ENCODE data around the gene DRC7.
A peak's percentile ranks its signal among the peaks of the same experiment; 100 is the strongest.

Gene DRC7

DNA sequence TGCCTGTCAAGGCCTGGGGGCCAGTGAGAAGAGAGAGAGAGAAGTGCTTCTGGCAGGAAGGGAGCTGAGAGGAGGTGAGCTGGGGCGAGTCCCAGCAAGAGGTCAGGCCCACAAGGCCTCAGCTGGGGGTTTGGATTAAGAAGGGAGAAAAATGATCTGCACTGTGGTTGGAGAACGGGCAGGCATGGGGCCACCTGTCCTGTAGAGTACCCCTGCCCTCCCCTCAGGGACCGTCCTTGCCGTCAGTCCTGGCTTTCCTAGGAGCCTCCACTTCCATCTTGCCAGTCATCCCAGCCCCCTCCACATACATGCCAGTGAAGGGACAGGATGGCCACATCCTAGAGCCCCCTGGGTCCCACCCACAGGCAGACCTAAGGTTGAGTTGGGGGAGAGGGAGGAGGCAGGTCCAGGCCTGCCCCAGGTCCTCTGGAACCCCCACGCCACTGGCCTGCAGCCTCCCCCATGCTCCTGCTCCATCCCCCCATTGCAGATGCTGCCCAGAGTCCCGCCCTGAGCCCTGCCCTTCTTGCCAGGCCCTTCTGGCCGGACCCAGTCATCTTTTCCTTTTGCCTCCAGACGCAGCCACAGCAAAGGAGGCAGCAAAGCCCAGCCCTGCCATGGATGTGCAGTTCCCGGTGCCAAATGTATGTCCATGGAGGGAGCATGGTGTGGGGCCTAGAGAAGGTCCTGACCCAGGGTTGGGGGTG lies 59.9 kb downstream of the DRC7 start:
- DNase-seq = no peak

DNA sequence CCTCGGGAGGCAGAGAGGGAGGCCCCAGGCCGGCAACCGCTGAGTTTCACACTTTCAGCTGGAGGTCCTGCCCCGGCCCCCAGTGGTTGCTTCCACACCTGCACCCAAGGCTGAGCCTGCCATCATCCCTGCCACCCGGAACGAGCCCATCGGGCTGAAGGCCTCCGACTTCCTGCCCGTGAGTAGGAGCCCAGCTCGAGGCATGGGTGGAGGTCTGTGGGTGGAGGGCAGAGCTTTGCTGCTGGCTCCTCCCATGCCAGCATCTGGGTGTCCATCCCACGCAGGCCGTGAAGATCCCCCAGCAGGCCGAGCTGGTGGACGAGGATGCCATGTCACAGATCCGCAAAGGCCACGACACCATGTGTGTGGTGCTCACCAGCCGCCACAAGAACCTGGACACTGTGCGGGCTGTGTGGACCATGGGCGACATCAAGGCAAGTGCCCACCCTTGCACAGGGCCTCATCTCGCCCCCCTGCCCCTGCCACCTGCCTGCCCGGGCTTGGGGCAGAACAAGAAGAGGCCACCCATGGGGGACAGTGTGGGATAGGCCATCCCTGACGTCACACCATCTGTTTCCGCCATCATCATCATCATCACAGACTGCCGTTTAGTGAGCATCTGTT lies 60.6 kb downstream of the DRC7 start:
- no peak for DNase-seq

DNA sequence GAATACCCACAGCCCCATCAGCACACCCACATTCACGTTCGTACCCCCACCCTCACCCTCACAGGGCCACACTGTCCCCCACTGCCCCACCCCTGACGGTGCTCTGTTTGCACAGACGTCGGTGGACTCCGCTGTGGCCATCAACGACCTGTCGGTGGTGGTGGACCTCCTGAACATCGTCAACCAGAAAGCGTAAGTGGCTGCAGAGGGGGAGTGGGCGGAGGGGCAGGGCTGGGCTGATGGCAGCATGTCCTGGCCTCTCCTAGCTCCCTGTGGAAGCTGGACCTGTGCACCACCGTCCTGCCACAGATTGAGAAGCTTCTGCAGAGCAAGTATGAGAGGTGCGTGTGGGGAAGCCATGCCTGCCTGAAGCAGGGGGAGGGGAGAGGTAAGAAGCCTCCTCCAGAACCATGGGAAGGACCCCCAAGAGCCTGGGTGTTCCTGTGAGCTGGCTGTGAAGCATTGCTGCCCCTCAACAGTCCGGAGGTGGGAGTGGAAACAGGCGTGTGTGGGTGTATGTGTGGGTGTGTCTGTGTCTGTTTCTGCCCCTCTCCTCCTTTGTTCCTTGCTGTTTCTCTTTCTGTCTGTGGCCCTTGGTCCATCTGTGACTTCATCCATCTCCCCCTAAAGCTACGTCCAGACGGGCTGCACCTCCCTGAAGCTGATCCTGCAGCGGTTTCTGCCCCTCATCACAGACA lies 61.3 kb downstream of the DRC7 start:
- no peak for DNase-seq

DNA sequence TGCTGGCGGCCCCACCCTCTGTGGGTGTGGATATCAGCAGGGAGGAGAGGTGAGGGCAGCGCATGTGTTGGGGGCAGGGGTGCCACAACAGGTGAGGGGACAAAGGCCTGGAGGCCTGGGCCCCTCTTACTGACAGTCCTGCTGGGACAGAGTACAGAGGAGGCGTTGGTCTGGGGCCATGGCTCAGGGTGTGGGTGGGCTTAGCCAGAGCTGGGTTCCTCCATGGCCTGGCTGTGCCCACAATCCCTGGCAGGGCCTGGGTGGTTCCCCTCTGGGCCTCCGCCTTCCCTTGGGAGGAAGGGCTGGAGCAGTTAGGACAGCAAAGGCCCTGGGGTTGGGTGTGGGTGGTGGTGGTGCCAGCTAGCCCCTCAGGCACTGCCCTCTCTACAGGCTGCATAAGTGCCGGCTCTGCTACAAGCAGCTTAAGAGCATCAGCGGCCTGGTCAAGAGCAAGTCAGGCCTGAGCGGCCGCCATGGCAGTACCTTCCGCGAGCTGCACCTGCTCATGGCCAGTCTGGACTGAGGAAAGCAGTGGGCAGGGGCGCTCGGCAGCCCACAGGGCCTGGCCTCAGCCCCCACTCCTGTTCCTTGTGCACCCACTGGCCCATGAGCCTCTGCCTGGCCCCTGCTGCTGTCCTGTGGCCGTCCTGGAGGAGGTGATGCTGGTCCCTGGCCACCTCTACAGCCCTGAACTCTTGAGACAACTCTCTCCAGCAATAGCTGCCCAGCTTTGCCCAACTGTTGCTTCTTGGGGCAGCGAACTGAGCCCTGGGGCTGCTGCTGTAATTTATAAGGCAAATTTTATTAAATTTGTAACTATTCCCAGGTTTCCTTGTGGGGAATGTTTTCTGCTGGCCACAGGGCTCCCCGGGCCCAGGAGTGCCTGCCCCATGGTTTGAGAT lies 62.1 kb downstream of the DRC7 start:
- no peak for DNase-seq

- peak in 1 of 2 experiments; percentile 44 for DNase-seq
Measured at GRCh38 chr16:57757326-57757786, 62.8 kb downstream of the DRC7 start.

GRCh38 chr16:57757883-57758282 lies 63.3 kb downstream of the DRC7 start:
- DNase-seq = no peak

DNA sequence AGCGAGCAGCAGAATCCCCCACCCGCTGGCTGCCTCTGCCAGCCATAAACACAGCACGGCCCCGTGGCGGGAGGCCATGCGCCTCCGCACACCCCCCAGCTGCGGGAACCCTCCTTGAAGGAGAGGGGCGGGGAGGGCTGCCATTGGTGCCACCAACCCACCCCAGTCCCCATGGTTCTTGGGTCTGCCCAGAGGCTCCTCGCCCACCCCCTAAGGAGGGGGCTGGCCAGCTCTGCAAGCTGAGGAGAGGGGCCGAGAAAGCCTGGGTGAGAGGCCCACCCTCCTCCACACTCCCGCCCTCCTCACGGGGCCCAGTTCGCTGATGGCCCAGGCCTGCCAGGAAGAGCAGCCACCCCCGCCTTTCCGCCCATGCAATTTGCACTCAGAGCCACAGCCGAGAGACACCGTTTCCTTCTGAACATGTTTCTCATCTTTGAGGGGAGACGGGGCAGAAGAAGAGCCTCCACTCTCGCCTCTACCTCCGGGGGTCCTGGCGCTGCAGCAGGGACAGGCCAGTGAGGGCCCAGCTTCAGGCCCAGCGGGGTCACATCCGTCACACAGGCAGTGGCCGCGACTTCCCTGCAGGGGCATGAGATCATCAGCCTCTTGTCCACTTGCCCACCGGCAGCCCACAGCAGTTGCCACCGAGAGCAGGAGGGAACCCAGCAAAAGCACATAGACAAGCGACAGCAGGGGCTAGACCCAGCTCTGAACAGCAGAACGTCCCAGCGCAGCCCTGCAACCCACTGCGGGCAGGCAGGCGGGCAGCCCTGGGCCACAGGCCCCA lies 63.9 kb downstream of the DRC7 start:
- no peak for DNase-seq

GRCh38 chr16:57759131-57759530 lies 64.5 kb downstream of the DRC7 start:
- DNase-seq = no peak

GRCh38 chr16:57759541-57760356 lies 65.1 kb downstream of the DRC7 start:
- no peak for DNase-seq

GRCh38 chr16:57760357-57761160 lies 66.0 kb downstream of the DRC7 start:
- no peak for DNase-seq

DNA sequence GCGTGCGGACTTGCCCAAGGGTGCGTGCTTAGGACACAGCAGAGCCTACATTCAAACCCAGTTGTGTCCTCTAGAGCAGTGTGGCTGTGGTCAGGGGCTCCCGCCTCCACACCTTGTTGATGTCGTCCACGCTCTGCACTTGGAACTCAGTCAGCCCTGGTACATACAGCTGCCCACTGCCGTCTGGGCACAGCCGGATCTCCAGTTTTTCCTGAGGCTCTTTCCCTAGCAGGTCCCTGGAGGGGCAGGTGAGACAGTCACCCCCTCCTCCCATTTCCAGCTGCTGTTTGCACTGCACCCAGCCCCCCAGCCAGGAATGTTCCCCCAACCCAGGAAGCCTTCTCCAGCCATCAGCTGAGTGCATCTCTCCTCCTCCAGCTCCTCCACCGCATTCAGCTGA lies 66.7 kb downstream of the DRC7 start:
- no peak for DNase-seq

DNA sequence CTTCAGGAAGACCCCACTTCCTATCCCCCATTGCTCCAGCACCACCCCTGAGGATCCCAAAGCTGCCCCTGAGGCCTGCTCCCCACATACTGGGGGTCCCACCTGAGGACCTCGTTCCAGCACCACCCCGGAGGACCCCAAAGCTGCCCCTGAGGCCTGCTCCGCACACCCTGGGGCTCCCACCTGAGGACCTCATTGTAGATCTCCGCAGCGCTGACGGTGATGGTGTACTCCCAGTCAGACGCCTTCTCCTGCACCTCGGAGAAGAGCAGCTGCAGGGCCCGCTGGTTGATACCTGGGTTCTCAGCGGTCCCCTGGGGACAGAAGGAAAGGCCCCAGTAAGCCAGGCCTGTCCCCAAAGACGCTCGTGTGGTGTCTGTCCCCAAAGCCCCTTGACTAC lies 67.4 kb downstream of the DRC7 start:
- DNase-seq = no peak

GRCh38 chr16:57762365-57763040 lies 67.9 kb downstream of the DRC7 start:
- no peak for DNase-seq

DNA sequence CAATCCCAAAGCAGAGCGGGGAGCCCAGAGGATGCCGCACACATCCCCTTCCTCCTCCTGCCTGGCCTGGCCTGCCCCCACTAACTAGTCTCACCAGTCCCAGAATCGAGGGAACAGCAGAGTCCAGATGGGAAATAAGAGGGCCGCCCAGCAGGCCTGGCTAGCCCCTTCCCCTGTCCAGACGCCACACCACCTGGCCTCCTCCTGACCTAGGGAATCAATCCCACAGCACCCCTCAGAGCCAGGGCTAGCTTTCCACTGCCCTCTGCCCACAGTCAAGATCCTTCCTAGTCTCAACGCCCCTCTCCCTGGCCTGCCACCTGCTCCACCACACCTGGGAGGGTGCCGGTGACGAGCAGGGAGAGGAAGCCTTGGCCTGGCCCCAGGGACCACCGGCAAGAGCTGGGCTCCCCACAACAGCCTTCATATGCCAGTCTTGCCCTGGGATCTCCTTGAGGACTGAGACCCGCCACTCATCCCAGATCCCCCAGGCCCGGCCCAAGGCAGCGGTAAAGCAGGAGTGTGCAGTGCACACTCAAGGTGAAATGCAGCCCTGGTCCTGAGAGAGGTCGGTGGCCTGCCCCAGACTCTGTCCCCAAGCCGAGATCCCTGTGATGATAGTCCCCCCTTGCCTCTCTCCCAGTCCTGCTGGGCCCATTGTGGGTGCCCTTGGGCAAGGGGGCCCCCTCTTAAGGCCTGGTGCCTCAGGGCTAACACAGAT lies 68.8 kb downstream of the DRC7 start:
- DNase-seq = no peak

GRCh38 chr16:57764006-57764340 lies 69.4 kb downstream of the DRC7 start:
- no peak for DNase-seq

DNA sequence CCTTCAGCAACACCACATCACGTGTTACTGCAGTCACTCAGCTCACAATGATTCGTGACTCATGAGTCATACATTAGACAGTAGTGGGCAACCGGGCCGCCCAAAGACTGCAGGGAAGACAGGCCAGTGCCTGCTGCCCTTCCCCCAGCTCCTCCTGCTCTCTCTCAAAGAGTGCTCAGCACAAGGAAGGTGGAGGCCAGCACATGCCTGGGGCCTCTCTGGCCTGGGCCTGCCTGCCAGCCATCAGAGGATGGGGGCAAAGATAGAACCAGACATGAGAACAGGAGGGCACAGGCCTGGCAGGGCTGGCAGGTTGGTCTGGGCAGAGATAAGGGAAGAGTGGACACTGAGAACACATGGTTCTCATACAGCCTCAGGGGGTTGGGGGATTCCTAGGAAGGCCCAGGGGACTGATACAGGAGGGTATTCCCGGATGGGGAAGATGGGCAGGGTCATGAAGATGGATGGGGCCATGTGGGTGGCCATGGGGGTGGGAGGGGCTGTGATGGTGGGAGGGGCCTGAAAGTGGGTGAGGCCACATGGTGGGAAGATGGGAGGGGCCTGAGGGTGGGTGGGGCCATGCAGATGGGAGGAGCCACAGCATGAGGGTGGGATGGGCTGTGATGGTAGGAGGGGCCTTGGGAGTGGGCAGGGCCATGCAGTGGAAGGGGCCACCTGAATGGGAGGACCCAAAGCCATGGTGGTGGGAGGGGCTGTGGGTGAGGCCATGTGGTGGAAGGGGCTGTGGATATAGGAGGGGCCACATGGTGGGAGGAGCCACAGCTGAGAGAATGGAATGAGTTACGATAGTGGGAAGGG lies 69.9 kb downstream of the DRC7 start:
- DNase-seq = peak in 1 of 2 experiments; percentile 48

GRCh38 chr16:57765160-57765728 lies 70.6 kb downstream of the DRC7 start:
- DNase-seq = no peak

Data from SW 1271 (cell line).